Measurements from ENCODE around the gene OR10H2.
"Not testable (repeated sequence)": the region's sequence is repeated elsewhere in the genome, so short reads cannot be mapped to it uniquely, and the experiment has no call there.

Gene OR10H2

GRCh38 chr19:15727724-15728123 is at the start of gene OR10H2:
OR10H2 (plus strand) TSS chr19:15728024; CDS start chr19:15728044, 20 bp downstream.
- DNase-seq: no peak

- DNase-seq: no peak
Measured at GRCh38 chr19:15679089-15679488, 48.7 kb upstream of the OR10H2 start.

GRCh38 chr19:15679865-15680264 is 48.0 kb upstream of the OR10H2 start:
- DNase-seq: not testable (repeated sequence)

- DNase-seq: no peak
Measured at GRCh38 chr19:15680478-15681322, 47.1 kb upstream of the OR10H2 start.

GRCh38 chr19:15683411-15683810 is 44.4 kb upstream of the OR10H2 start:
- no peak for DNase-seq

GRCh38 chr19:15684828-15685227 is 43.0 kb upstream of the OR10H2 start:
- no peak for DNase-seq

- no peak for DNase-seq
Measured at GRCh38 chr19:15696654-15697194, 31.1 kb upstream of the OR10H2 start.

- DNase-seq: no peak
Measured at GRCh38 chr19:15701757-15702533, 25.9 kb upstream of the OR10H2 start.

GRCh38 chr19:15702534-15702930 is 25.3 kb upstream of the OR10H2 start:
- DNase-seq: no peak

GRCh38 chr19:15714638-15715037 is 13.2 kb upstream of the OR10H2 start:
- no peak for DNase-seq

- DNase-seq: no peak
Measured at GRCh38 chr19:15715642-15716041, 12.2 kb upstream of the OR10H2 start.

GRCh38 chr19:15717809-15718208 is 10.0 kb upstream of the OR10H2 start:
- no peak for DNase-seq

- DNase-seq: no peak
Measured at GRCh38 chr19:15721268-15721667, 6.6 kb upstream of the OR10H2 start.

GRCh38 chr19:15722956-15723355 is 4.9 kb upstream of the OR10H2 start:
- no peak for DNase-seq

GRCh38 chr19:15730538-15730937 is 2.7 kb downstream of the OR10H2 start:
- DNase-seq: no peak

- DNase-seq: no peak
Measured at GRCh38 chr19:15732388-15732787, 4.6 kb downstream of the OR10H2 start.

- no peak for DNase-seq
Measured at GRCh38 chr19:15733895-15734294, 6.1 kb downstream of the OR10H2 start.

- no peak for DNase-seq
Measured at GRCh38 chr19:15737722-15738121, 9.9 kb downstream of the OR10H2 start, which contains the start of gene OR10H3. OR10H3 (plus strand) TSS chr19:15737985; CDS start chr19:15741393, 3,408 bp downstream.

GRCh38 chr19:15740785-15741184 is 13.0 kb downstream of the OR10H2 start:
- no peak for DNase-seq

GRCh38 chr19:15748239-15748638 is 20.4 kb downstream of the OR10H2 start:
- no peak for DNase-seq

GRCh38 chr19:15758379-15758778 is 30.6 kb downstream of the OR10H2 start:
- DNase-seq: no peak

GRCh38 chr19:15759962-15760565 is 32.2 kb downstream of the OR10H2 start:
- no peak for DNase-seq

GRCh38 chr19:15769586-15769985 is 41.8 kb downstream of the OR10H2 start:
- DNase-seq: no peak
